GM18508 (cell line): ENCODE data around the gene PPP1CA.
"Not testable (repeated sequence)": the region's sequence is repeated elsewhere in the genome, so short reads cannot be mapped to it uniquely, and the experiment has no call there.

ENCODE experiments used
- ATAC-seq: cut with Tn5 transposase; IDR thresholded peaks from one replicate; pipeline ENCODE4 v1.9.1; 2021; ENCODE audit warnings: moderate number of reproducible peaks; ENCODE audit not compliant: insufficient read depth, unreplicated experiment

The PPP1CA gene

GRCh38 chr11:67435031-67435726, 33.5 kb upstream of the PPP1CA start:
- no peak for ATAC-seq

GRCh38 chr11:67434395-67434881, 32.8 kb upstream of the PPP1CA start:
- ATAC-seq = no peak

DNA sequence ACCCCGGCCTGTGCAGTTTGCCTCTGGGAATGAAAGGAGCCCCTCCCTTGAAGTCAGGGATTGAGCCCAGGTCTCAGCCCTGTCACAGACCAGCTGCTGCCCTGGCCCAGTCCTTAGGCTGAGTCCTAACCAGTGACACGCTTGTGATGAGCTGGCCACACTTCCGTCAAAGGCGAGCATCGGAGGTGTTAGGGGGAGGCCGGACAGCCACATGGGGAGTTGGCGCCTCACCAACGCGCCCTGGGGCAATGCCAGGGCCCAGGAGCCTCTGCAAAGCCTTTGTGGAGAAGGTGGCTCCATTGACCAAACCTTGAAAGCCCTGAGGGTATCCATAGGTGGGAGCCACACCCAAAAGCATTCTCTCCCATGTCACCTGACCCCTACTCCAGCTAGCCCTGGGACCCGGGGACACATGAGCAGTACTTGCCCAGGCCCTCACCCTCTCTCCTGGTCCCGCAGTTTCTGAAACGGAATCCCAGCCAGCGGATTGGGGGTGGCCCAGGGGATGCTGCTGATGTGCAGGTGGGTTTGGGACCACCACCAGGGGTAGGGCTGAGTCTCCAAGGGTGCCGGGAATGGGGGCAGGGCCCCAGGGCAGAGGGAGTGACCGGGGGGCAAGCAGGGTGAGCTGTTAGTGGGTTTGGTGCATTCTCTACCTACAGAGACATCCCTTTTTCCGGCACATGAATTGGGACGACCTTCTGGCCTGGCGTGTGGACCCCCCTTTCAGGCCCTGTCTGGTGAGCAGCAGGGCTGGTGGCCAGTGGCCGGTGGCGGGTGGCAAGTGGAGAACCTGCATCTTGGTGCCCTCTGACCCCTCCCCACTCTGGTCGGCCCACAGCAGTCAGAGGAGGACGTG, 32.1 kb upstream of the PPP1CA start:
- no peak for ATAC-seq

- no peak for ATAC-seq
Measured at GRCh38 chr11:67432655-67433349, 31.1 kb upstream of the PPP1CA start.

GRCh38 chr11:67431346-67432249, 29.9 kb upstream of the PPP1CA start:
- ATAC-seq = no peak

GRCh38 chr11:67429722-67430121, 28.1 kb upstream of the PPP1CA start:
- no peak for ATAC-seq

DNA sequence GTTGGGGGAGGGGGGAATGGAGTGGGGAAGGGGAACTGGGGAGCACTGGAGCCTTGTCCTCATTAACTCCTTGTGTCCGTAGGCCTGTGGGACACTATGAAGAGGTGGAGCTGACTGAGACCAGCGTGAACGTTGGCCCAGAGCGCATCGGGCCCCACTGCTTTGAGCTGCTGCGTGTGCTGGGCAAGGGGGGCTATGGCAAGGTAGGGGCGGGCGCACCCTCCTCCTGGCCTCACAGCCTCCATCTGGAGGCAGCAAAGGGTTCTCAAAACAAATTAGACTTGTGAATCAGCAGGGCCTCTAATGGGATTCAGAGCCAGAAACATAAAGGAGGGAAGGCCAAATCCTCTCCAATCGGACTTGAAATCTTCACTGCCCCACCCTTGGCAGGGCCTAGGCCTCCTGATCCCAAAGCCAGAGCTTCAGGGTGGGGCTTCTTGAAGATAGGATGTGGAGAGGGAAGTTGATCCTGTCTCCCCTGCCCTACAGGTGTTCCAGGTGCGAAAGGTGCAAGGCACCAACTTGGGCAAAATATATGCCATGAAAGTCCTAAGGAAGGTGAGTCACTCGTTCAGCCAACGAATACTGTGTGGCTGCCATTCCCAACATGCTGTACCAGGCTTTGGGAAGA, 27.5 kb upstream of the PPP1CA start:
- no peak for ATAC-seq

DNA sequence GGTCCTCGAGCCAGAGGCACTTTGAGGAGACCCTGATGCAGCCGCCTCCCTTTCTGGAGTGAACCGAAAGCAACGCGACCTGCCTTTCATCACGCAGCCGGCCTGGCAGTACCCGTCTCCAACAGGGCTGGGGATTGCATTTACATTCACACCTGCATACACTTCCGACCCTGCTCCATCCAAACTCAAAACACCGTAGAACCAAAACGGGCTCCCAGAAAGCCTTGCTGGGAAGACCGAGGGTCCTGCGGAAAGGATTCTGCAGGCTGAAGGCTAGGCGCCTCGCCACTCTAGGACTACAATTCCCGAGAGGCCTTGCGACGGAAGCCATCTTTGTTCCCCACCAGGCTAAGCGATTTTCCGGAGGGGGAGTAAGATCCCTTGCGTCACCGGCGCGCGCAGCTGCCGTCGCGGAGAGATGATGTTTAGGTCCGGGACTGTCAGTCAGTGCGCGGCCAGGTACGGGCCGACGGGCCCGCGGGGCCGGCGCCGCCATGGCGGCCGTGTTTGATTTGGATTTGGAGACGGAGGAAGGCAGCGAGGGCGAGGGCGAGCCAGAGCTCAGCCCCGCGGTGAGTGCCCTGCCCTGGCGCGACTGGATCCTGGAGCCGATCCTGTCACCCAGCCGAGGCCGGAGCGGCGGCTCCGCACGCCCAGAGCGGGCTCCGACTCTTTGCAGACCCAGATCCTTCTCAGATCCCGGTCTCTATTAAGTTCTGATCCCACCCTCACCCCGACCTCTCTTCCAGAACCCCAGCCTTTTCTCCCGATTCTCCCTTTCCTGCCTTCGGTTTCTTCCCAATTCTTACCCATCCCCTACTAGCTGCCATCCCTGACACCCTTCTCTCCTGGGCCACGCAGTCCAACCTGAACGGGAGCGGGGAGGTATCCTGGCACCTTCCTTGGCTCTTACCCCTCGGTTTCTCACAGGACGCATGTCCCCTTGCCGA, 26.7 kb upstream of the PPP1CA start, which contains the start of gene RPS6KB2:
RPS6KB2 (plus strand) TSS at position 443 of the 950 bp plus-strand sequence; CDS start at position 495, 52 bp downstream.
- ATAC-seq = no peak

DNA sequence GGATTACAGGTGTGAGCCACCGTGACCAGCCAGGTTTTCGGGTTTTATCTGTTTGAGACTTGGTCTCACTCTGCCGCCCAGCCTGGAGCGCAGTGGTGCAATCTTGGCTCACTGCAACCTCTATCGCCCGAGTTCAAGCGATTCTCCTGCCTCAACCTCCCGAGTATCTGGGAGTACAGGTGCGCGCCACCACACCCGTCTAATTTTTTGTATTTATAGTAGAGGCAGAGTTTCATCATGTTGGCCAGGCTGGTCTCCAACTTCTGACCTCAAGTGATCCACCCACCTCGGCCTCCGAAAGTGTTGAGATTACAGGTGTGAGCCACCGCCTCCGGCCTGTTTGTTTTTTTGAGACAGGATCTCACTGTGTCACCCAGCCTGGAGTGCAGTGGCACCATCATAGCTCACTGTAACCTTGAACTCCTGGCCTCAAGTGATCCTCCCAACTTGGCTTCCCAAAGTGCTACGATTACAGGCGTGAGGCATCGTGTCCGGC, 25.8 kb upstream of the PPP1CA start:
- not testable (repeated sequence) for ATAC-seq

GRCh38 chr11:67423891-67424613, 22.4 kb upstream of the PPP1CA start:
- ATAC-seq = no peak

GRCh38 chr11:67423466-67423865, 21.8 kb upstream of the PPP1CA start:
- ATAC-seq = no peak

DNA sequence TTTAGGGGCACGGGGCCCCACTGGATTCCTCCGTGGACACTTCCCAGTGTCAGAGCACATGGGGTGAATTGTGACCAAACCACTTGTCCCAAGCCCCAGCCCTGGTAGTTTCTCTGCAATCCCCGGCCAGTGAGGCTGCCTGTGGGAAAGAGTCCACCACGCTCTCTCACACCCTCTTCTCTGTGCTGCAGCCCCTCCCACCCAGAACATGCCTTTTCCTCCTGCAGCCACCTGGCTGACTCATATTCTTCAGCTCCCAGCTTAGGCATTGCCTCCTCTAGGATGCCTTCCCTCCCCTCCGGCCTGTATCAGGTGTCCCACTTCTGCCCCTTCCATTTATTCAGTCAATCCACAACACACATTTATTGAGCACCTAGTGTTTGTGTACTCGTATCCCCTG, 21.2 kb upstream of the PPP1CA start:
- ATAC-seq = no peak

DNA sequence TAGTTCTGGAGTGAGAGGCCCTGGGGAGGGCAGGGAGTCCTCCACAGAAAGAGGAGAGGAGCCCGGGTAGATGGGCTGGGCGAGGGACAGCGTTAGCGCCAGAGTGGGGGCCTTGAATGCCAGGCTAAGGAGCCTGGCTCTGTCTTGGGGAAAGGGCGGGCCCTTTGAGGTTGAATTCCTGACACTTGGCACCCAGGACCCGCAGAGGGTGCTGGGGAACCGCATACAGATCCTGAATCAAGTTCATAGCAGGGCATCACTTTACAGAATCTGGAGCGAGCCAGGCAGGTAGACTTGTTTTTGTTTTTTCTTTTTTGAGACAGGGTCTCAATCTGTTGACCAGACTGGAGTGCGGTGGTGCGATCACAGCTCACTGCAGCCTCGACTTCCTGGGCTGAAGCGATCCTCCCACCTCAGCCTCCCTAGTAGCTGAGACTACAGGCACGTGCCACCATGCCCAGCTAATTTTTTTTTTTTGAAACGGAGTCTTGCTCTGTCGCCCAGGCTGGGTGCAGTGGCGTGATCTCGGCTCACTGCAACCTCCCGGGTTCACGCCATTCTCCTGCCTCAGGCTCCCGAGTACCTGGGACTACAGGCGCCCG, 19.9 kb upstream of the PPP1CA start:
- ATAC-seq = no peak

GRCh38 chr11:67420646-67421429, 19.2 kb upstream of the PPP1CA start:
- ATAC-seq = no peak

- ATAC-seq = no peak
Measured at GRCh38 chr11:67420147-67420645, 18.5 kb upstream of the PPP1CA start.
